ENCODE data around the gene MAGEA1.
"Not testable (repeated sequence)": the region's sequence is repeated elsewhere in the genome, so short reads cannot be mapped to it uniquely, and the experiment has no call there.

MAGEA1 gene, protein sequence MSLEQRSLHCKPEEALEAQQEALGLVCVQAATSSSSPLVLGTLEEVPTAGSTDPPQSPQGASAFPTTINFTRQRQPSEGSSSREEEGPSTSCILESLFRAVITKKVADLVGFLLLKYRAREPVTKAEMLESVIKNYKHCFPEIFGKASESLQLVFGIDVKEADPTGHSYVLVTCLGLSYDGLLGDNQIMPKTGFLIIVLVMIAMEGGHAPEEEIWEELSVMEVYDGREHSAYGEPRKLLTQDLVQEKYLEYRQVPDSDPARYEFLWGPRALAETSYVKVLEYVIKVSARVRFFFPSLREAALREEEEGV

DNA sequence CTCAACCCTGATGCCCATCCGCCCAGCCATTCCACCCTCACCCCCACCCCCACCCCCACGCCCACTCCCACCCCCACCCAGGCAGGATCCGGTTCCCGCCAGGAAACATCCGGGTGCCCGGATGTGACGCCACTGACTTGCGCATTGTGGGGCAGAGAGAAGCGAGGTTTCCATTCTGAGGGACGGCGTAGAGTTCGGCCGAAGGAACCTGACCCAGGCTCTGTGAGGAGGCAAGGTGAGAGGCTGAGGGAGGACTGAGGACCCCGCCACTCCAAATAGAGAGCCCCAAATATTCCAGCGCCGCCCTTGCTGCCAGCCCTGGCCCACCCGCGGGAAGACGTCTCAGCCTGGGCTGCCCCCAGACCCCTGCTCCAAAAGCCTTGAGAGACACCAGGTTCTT, at the start of gene MAGEA1:
TSS of gene MAGEA1 (plus strand) at position 154 of the 400 bp plus-strand sequence. CDS start 3,106 bp downstream, outside the sequence.
- DNase-seq, result no peak

DNA sequence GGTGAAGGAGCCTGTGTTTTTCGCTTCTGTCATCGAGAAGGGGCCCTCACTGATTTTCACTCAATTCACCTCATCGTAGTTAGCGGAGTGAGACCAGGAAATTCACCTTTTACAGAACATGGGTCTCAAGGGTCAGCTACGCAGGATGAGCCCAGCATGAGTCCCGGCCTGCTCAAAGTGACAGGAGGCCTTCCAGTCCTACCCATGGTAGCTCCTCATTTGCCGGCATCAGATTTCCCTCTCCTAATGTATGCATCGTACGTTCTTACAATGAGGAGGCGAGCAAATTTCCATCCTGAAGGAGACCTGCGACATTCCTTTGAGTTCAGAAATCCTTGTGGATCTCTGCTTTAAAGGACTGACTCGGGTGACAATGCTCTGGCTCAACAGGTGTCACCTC, 46.2 kb upstream of the MAGEA1 start:
- not testable (repeated sequence) for DNase-seq

DNA sequence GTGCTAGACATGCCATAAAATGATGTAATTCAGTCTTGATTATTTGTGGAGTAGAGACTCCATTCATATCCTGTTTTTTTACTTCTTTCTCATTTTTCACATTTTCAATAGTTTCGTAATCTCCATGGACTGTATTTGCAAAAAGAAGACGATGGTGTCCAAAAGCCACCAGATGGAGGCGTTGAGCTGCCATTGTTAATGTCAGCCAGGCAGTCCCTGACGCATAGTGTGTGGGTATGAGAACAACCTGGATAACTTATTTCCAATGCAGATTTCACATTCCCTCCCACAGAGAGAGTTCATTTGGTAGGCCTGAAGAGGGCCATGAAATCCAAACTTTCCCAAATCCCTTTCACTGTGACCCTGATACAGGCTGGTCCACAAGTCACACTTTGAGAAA, 40.0 kb upstream of the MAGEA1 start:
- not testable (repeated sequence) for DNase-seq

DNA sequence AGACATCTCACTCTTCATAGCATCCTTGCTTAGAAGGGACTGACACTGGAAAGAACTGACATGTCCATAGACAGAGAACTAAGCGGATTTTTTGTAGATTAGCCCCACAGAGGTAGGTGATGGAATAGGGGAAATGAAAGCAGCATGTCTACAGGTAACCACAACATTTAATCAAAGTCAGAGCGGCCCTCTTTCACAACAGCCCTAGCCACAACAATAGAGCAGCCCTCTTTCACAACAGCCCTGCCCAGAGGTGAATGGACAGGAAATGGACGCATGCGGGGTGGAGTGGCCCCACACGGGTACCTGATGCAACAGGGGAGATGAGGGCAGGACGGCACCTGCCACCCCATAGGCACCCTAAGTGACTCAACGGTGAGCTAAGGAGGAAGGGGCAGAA, 32.8 kb upstream of the MAGEA1 start:
- not testable (repeated sequence) for DNase-seq

DNA sequence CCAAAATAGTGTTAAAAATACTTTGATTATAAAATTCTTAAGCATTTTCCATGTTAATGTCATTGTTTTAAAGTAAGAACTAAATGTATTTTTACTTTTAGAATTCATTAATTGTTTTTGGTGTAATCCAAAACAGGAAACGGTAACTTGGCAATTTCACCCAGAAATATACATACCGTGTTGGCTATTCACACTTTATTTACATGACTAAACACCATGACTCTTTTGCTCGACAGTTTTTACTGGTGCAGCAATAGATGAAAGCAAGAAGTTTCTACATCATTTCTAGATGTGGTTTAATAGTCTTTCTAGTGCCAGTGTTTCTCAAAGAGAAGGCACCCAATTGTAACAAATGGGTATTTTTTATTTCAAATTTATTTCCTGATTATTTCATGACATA, 25.6 kb upstream of the MAGEA1 start:
- DNase-seq, result no peak

DNA sequence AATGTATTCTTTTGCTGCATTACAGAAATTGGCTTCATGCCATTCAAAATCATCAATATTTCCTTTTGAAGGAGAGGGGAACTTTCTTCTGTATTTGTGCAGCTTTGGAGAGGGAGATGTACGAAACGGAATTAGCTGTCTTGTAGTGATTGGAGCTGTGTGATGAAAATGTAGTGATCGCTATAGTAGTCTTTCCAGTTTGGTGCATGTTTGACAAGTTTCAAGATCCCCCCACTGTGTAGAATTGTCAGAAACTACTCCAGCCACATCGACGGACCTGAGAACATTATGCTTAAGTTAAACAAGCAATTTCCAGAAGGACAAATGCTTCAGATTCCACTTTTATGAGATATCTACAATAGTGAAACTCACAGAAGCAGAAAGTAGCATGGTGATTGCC, 21.6 kb upstream of the MAGEA1 start:
- no peak for DNase-seq

DNA sequence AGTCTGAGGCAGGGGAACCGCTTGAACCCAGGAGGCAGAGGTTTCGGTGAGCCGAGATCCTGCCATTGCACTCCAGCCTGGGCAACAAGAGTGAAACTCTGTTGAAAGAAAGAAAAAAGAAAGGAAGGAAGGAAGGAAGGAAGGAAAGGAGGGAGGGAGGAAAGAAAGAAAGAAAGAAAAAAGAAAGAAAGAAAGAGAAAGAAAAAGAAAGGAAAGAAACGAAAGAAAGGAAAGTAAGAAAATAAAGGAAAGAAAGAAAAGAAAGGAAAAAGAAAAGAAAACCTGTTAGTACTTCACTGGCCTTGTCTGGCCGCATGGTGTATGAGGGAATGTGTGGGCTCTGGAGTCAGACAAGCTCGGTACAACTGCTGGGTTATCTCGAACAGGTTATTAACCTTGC, 20.8 kb upstream of the MAGEA1 start:
- DNase-seq, result no peak

DNA sequence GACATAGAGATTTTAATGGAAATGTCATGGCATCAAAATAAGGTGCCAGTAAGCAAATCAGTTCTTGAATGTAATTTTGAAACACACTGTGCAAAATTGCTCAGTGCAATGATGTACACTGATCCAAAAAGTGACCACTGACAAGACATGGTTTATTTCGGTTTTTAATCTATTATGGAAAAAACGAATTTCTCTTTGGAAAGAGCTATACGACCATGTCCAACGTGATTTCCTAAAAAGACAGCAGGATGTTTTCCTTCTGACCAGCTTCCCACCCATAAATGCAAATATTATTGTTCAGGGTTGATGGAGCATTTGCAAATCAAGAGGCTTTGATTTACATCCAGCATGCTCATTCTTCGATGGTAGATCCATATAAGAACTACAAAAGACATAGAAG, 17.1 kb upstream of the MAGEA1 start:
- no peak for DNase-seq

DNA sequence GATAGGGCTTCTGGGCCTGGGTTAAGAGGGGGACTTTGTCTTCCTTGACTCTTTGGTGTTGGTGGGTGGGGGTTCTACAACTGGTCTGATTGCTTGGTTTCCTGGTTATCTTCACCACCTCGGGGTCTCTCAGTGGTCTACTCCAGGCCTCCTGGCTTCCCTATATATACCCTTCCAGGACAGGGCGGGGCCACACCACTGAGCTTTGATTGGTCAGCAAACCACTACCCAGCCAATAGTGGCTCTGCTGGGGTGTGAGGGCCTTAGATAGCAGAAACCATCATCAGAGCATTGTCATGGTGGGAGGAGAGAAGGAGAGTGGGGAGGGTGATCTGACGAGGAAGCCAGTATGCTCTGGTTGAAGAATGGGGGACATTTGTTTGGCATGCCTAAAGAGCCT, 14.4 kb upstream of the MAGEA1 start:
- DNase-seq, result no peak

DNA sequence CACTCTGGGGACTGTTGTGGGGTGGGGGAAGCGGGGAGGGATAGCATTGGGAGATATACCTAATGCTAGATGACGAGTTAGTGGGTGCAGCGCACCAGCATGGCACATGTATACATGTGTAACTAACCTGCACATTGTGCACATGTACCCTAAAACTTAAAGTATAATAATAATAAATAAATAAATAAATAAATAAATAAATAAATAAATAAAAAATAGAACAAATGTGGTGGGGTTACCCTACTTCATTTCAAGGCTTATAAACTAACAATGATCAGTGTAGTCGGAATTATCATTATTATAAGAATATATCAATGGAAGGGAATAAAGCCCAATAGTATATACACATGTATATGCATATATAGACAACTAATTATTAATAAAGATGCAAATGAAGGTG, 10.7 kb upstream of the MAGEA1 start:
- not testable (repeated sequence) for DNase-seq

DNA sequence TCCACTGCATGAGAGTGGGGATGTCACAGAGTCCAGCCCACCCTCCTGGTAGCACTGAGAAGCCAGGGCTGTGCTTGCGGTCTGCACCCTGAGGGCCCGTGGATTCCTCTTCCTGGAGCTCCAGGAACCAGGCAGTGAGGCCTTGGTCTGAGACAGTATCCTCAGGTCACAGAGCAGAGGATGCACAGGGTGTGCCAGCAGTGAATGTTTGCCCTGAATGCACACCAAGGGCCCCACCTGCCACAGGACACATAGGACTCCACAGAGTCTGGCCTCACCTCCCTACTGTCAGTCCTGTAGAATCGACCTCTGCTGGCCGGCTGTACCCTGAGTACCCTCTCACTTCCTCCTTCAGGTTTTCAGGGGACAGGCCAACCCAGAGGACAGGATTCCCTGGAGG, 2.7 kb downstream of the MAGEA1 start:
- no peak for DNase-seq

DNA sequence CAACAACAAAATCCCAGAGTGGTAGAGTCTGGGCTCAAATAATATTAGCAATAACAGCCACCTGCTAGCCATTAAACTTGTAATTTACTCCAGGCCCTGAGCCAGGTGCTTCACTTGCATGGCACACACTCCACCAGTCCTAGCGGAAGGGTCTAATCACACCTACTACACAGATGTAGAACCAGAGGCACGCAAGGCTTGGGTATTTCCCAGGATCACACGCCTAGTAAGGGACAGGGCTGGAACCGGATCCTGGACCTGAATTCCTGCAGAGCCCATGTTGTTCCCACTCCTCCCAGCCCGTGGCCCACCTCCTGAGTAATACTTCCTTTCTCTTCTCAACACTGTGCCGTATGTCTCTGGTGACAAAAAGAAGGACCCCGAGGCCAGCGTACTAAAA, 5.7 kb downstream of the MAGEA1 start:
- no peak for DNase-seq

DNA sequence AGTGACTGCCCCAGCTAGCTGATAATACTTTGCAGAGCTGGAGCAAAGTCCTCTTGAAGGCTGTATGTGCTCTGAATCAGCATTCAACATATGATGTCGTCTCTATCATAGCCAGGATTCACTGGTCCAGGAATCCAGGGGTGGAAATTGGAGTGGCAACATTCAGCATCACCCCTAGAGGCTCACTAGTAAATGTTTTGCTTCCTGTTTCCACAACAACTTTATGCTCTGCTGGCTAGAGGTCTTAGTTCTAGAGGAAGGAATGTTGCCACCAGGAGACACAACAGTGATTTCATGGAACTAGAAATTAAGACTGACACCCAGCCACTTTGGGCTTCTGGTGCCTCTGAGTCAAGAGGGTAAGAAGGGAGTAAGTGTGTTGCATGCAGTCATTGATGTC, 11.3 kb downstream of the MAGEA1 start:
- no peak for DNase-seq

DNA sequence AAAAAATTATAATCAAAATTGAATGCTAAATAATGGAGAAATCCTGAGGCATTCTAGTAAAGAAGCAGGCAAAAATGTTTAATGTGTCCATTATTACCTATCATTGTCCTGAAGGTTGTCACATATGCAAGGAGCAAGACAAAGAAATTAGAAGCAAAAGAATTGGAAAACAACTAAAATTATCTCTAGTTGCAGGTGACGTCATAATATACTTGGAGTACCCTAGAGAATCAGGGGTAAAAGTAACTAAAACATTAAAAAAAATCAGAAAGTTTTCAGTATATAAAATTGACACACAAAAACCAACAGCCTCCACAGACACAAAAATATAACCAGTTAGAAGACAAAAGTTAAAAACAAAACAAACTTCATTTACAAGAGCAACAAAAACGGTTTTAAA, 21.4 kb downstream of the MAGEA1 start:
- DNase-seq, result no peak

DNA sequence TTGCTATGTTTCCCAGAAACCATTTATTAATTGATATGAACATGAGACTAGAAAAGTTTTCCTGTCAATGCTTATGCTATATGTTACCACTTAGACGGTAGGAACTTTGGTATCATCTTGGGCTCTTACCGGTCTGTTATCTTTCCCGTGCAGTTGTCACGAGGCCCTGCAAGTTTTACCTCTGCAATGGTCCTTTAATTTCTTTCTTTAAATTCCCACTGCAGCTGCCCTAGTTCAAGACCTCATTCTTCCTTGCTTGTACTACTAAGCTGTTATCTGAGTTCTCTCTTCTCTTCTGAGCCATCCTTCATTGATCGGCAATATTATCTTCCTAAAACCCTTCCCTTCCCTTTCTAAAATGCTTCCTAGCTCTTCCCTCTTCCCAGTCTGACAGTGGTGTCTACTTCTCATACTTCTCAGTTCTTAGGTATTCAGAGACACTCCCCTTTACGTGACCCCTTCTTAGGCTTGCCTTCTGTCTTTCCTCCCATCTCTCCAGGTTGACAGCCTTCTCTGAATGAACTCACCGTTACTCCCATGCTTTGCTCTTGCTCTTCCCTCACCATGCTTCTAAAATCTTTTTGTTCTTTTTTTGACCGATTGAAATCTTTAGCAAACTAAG, 27.5 kb downstream of the MAGEA1 start:
- DNase-seq, result no peak

DNA sequence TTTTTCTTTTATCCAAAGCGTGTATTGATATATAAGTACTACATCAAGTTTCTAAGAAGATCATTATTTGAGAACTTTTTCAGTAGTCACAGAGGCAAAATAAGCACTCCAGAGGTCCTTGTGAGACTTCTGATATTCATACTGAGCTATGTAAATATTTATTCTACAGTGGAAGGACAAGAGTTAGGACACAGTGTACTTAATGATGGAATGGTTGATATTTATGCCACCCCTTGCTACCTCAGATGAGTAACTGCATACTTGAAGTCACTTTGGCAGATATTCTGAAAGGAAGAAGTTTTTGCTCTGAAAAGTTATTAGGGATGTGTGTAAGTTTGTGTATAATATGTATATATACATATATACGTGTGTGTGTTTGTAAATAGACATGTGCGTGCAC, 30.3 kb downstream of the MAGEA1 start:
- no peak for DNase-seq

DNA sequence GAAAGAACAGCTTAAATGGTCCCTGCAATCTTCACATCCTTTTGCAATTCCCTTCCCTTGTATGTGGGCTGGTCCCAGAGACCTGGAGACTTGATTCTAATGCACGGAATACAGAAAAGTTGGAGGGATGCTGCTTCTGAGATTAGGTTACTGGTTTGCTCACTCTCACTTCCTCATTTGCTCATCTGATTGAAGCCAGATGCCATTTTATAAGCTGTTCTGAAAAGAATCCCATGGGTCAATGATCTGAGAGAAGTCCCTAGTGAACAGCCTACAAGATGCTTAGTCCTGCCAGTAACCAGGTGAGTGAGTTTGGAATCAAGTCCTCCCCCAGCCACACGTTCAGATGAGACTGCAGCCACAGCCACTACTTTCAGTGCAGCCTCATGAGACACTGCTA, 35.9 kb downstream of the MAGEA1 start:
- no peak for DNase-seq

DNA sequence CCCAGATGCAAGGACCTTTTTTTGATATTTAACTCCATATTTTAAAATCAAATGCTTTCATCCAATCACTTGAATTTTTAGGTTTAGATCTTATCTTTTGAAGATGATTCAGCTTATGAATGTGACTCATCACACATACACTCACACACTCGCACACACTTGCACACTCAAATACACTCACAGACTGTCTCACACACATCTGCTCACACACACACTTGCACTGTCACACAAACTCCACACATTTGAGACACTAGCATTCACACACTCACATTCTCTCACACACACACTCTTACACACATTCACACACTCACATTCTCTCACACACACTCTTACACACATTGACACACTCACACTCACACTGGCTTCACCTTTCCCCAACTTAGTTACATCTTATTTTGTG, 37.8 kb downstream of the MAGEA1 start:
- no peak for DNase-seq

DNA sequence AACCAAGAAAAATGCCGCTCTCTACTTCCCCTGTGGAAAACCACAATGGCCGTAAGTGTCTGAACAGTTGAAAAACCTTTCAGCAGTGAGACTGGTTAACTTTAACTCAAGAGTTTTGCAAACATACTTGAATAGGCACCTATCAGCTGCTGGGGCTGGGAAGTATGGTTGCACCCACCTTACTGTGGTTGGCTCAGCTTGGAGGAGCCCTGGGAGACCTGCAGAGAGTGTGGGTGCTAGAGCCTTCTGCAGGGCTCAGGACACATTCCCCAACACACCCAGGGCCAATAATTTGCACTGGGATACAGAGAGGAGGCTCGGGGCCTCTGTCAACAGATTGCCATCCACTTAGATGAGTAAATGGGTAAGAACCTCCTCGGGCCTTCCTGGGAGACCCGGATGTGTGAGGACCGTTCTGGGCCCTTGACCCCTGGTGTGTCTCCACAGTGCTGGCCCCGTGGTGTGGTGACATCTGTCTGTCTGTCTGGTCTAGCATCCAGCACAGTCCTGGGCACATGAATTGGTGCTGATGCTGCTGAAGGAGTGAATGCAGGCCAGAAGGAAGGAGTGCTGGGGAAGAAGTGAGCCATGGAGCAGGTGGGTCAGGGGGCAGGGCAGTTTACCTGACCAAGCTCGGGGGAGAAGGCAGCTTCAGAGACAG, 46.5 kb downstream of the MAGEA1 start:
- no peak for DNase-seq

DNA sequence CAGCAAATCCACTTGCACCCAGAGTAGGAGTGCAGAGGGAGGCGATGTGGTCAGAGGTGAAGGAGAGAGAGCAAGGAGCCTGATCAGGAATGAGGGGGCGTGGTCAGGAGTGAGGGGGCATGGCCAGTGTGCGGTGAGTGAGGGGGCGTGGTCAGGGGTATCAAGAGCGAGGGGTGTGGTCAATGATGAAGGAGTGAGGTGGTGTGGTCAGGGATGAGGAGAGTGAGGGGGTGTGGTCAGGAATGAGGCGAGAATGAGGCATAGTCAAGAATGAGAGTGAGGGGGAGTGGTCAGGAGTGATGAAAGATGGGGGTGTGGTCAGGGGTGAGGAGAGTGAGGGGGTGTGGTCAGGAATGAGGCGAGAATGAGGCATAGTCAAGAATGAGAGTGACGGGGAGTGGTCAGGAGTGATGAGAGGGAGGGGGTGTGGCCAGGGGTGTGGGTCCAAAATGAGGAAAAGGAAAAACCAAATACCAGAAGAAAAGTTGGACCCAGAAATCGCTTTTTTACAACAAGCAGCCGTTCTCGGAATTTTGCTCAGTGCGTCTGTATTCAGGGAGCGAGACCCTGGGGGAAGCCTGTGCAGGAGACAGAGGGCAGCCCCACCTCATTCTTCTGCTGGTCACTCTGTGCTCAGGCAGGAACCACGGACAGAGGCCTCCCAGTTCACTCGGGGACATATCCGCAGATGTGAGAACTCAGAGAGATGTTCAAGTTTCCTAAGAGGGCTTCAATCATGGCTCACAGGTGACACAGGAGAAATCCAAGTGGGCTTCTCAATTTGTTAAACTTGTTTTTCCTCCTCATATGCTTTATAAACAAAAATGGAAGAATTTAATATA, 47.5 kb downstream of the MAGEA1 start:
- no peak for DNase-seq

Measured in SHP77 (cell line).